IMR-90 (cell line): ENCODE results near the gene FARS2. TPM values are rescaled to one million over a fixed set of nuclear protein-coding genes. Genes with fewer than 3 reads are reported as not detected.

Experiments used
- ATAC-seq: fragments of 200-7000 bp; cut with Tn5 transposase; 2 replicates; pipeline ENCODE4 v1.9.1; 2020; ENCODE audit warnings: low read depth, mild to moderate bottlenecking, moderate library complexity
- BruUV-seq: library from RNA; stranded (reverse); fragments of 400-500 nt; replicated peaks from 2 replicates; lab custom pipeline; 2021; lab: Mats Ljungman, UMichigan
- CTCF ChIA-PET: fragments of 300-600 bp; formaldehyde crosslinking; extraction: SDS; loops from one replicate; lab custom pipeline; 2021; ENCODE audit warnings: antibody characterized with exemption; lab: Yijun Ruan, JAX
- POLR2A ChIA-PET: fragments of 300-600 bp; sonication (Branson Sonifier 250); formaldehyde crosslinking; loops from one replicate; lab custom pipeline; 2022; ENCODE audit warnings: antibody characterized with exemption; ENCODE audit not compliant: unreplicated experiment; lab: Charles Lee
- DNase-seq: peaks from one replicate; pipeline ENCODE4 v3.0.0; 2013
- H2AFZ ChIP-seq: replicated peaks from 2 replicates; pipeline ENCODE3; 2013; ENCODE audit warnings: low read length, mild to moderate bottlenecking; ENCODE audit not compliant: poor library complexity
- H2AK5ac ChIP-seq: 2 replicates; pipeline ENCODE4 v1.6.1; 2013; ENCODE audit warnings: low read depth, low read length, inconsistent platforms
- H2AK9ac ChIP-seq: replicated peaks from 2 replicates; pipeline ENCODE3; 2013; ENCODE audit warnings: mild to moderate bottlenecking, low read depth, low read length, moderate library complexity; ENCODE audit not compliant: poor library complexity
- H2BK120ac ChIP-seq: 2 replicates; pipeline ENCODE4 v1.6.1; 2013; ENCODE audit warnings: low read depth, low read length, inconsistent platforms
- H2BK15ac ChIP-seq: 3 replicates; pipeline ENCODE4 v1.6.1; 2013; ENCODE audit warnings: low read depth, low read length, inconsistent platforms
- H2BK20ac ChIP-seq: 2 replicates; pipeline ENCODE4 v1.6.1; 2013; ENCODE audit warnings: low read depth, mild to moderate bottlenecking, inconsistent platforms, low read length, moderate library complexity
- H2BK5ac ChIP-seq: 2 replicates; pipeline ENCODE4 v1.6.1; 2013; ENCODE audit warnings: mild to moderate bottlenecking, low read depth, low read length, inconsistent platforms; ENCODE audit not compliant: poor library complexity, severe bottlenecking
- H3K14ac ChIP-seq: replicated peaks from 2 replicates; pipeline ENCODE4 v1.6.1; 2013; ENCODE audit warnings: low read depth, low read length, inconsistent platforms
- H3K18ac ChIP-seq: 2 replicates; pipeline ENCODE4 v1.6.1; 2013; ENCODE audit warnings: low read depth, low read length, control low read depth
- H3K23ac ChIP-seq: 2 replicates; pipeline ENCODE4 v1.6.1; 2013; ENCODE audit warnings: low read depth, low read length, inconsistent platforms
- H3K27ac ChIP-seq: 2 replicates; pipeline ENCODE4 v1.5.1; 2013; ENCODE audit warnings: mild to moderate bottlenecking, control low read depth, low read length; ENCODE audit not compliant: insufficient read depth
- H3K27me3 ChIP-seq: 2 replicates; pipeline ENCODE4 v1.6.1; 2013; ENCODE audit warnings: low read length; ENCODE audit not compliant: control insufficient read depth, insufficient read depth
- H3K36me3 ChIP-seq: 2 replicates; pipeline ENCODE4 v1.6.1; 2013; ENCODE audit warnings: low read length, mixed read lengths; ENCODE audit not compliant: control insufficient read depth, insufficient read depth
- H3K4ac ChIP-seq: 2 replicates; pipeline ENCODE4 v1.6.1; 2013; ENCODE audit warnings: low read depth, low read length, inconsistent platforms
- H3K4me1 ChIP-seq: 2 replicates; pipeline ENCODE4 v1.6.1; 2013; ENCODE audit warnings: low read length, mixed read lengths; ENCODE audit not compliant: control insufficient read depth, insufficient read depth
- H3K4me2 ChIP-seq: 2 replicates; pipeline ENCODE4 v1.6.1; 2013; ENCODE audit warnings: low read depth, mild to moderate bottlenecking, control low read depth, low read length, moderate library complexity
- H3K4me3 ChIP-seq: 2 replicates; pipeline ENCODE4 v1.5.1; 2013; ENCODE audit warnings: low read depth, mild to moderate bottlenecking, control low read depth, low read length, moderate library complexity; ENCODE audit not compliant: insufficient read depth
- H3K56ac ChIP-seq: 2 replicates; pipeline ENCODE4 v1.6.1; 2013; ENCODE audit warnings: low read length, inconsistent platforms; ENCODE audit not compliant: insufficient read depth; ENCODE audit errors: extremely low read depth
- H3K79me1 ChIP-seq, 2 experiments: 2 replicates each; pipeline ENCODE4 v1.6.1; 2013; ENCODE audit warnings: low read length in 2 of 2, inconsistent platforms in 1 of 2, low read depth in 1 of 2
- H3K9ac ChIP-seq: 2 replicates; pipeline ENCODE4 v1.6.1; 2013; ENCODE audit warnings: low read depth, low read length, control low read depth
- H3K9me1 ChIP-seq: 2 replicates; pipeline ENCODE4 v1.6.1; 2013; ENCODE audit warnings: low read length, inconsistent platforms; ENCODE audit not compliant: insufficient read depth
- H3K9me3 ChIP-seq: 2 replicates; pipeline ENCODE4 v1.6.1; 2013; ENCODE audit warnings: low read length; ENCODE audit not compliant: control insufficient read depth, insufficient read depth
- H4K20me1 ChIP-seq: 2 replicates; pipeline ENCODE4 v1.6.1; 2013; ENCODE audit warnings: low read length, inconsistent platforms; ENCODE audit not compliant: insufficient read depth
- H4K5ac ChIP-seq: 2 replicates; pipeline ENCODE4 v1.6.1; 2013; ENCODE audit warnings: mild to moderate bottlenecking, low read depth, low read length, control low read depth
- H4K8ac ChIP-seq, 2 experiments: 2 replicates each; pipeline ENCODE4 v1.6.1; 2013; ENCODE audit warnings: low read depth in 2 of 2, low read length in 2 of 2, control low read depth in 1 of 2, inconsistent platforms in 1 of 2
- H4K91ac ChIP-seq: 2 replicates; pipeline ENCODE4 v1.6.1; 2013; ENCODE audit warnings: low read depth, low read length, inconsistent platforms; ENCODE audit not compliant: insufficient read depth
- BHLHE40 ChIP-seq: fragments of 150-350 bp; IDR thresholded peaks from 2 replicates; pipeline ENCODE4 v1.6.1; 2016; ENCODE audit warnings: mild to moderate bottlenecking, low read depth, low read length
- CHD1 ChIP-seq: IDR thresholded peaks from 2 replicates; pipeline ENCODE4 v1.6.1; 2012; ENCODE audit warnings: low read depth, low read length, improper control_type of control experiment
- ELK1 ChIP-seq: fragments of 150-350 bp; IDR thresholded peaks from 2 replicates; pipeline ENCODE4 v1.6.1; 2016; ENCODE audit warnings: low read depth, mild to moderate bottlenecking, low read length, moderate library complexity, borderline replicate concordance
- FOS ChIP-seq: fragments of 150-350 bp; IDR thresholded peaks from 2 replicates; pipeline ENCODE4 v1.6.1; 2016; ENCODE audit warnings: low read depth, low read length
- NFE2L2 ChIP-seq: fragments of 150-350 bp; IDR thresholded peaks from 2 replicates; pipeline ENCODE4 v1.6.1; 2016; ENCODE audit warnings: low read depth, mild to moderate bottlenecking, low read length
- POLR2A ChIP-seq: IDR thresholded peaks from 2 replicates; pipeline ENCODE4 v1.6.1; 2012; ENCODE audit warnings: mild to moderate bottlenecking, low read depth, low read length
- RAD21 ChIP-seq: IDR thresholded peaks from 2 replicates; pipeline ENCODE4 v1.6.1; 2012; ENCODE audit warnings: low read length, improper control_type of control experiment
- RCOR1 ChIP-seq: IDR thresholded peaks from 2 replicates; pipeline ENCODE4 v1.6.1; 2012; ENCODE audit warnings: mild to moderate bottlenecking, low read length, improper control_type of control experiment; ENCODE audit not compliant: insufficient replicate concordance
- SMC3 ChIP-seq: fragments of 150-350 bp; IDR thresholded peaks from 2 replicates; pipeline ENCODE4 v1.6.1; 2016; ENCODE audit warnings: low read depth, mild to moderate bottlenecking, antibody characterized with exemption, low read length, moderate library complexity
- USF2 ChIP-seq: fragments of 150-350 bp; IDR thresholded peaks from 2 replicates; pipeline ENCODE4 v1.6.1; 2017; ENCODE audit warnings: mild to moderate bottlenecking, antibody characterized with exemption, low read length, low read depth
- dilution Hi-C: fragments of 300-500 bp; cut with HindIII; formaldehyde crosslinking; loops from one replicate; pipeline ENCODE4 v1.14.3; 2018; ENCODE audit warnings: low sequenced_read_pairs; ENCODE audit not compliant: unreplicated experiment
- in situ Hi-C: fragments of 300-500 bp; cut with MboI; formaldehyde crosslinking; loops from 3 replicates; pipeline ENCODE4 v1.14.3; 2019; ENCODE audit warnings: low sequenced_read_pairs, inconsistent platforms, mixed read lengths
- intact Hi-C: fragments of 100-400 bp; cut with micrococcal nuclease; formaldehyde crosslinking; loops from 2 replicates; pipeline ENCODE4 v1.10.0; 2022
- polyA plus RNA-seq, 3 experiments: library from polyadenylated mRNA; depleted of rRNA; stranded (reverse); fragments of >200 nt; gene quantifications; 2 replicates each; pipeline ENCODE4 v1.2.3, GENCODE V29; 2012; ENCODE audit warnings: low replicate concordance in 1 of 3
- total RNA-seq: library from RNA; depleted of rRNA; stranded (reverse); fragments of >200 nt; gene quantifications from 2 replicates; pipeline ENCODE4 v1.2.3, GENCODE V29; 2012

FARS2 gene
- total and polyA plus RNA-seq, 2 of the 4 experiments (the other 2 are of a cell fraction) = 12.1 to 28.9 TPM

GRCh38 chr6:5307058-5307457, 45.7 kb downstream of the FARS2 start:
- ATAC-seq (no peak), DNase-seq (no peak)
- no peak overlapping the region for H3K9ac ChIP-seq
- intact Hi-C loops = no loop called here
- no peak overlapping the region for H2BK5ac ChIP-seq
- TF ChIP-seq POLR2A (no peak), ELK1 (no peak), NFE2L2 (no peak), BHLHE40 (no peak), CHD1 (no peak), USF2 (no peak), RCOR1 (no peak), SMC3 (no peak), RAD21 (no peak), FOS (no peak)
- H2BK20ac ChIP-seq = no peak overlapping the region
- no peaks in the 10 kb centered on the region for H3K27me3 ChIP-seq
- ChIA-PET POLR2A (no interaction called here), CTCF (no interaction called here)
- no peak overlapping the region for H3K14ac ChIP-seq
- H3K27ac ChIP-seq = no peak overlapping the region
- peaks cover 9% of the 10 kb centered on the region; the same call in 1 of the 2 replicates for H3K9me1 ChIP-seq
- no TSS peak for BruUV-seq
- H2BK15ac ChIP-seq = no peak overlapping the region
- H3K4me3 ChIP-seq = no peak overlapping the region
- H4K5ac ChIP-seq = no peak overlapping the region
- H3K4ac ChIP-seq = no peak overlapping the region
- no peak overlapping the region for H3K4me2 ChIP-seq
- H4K8ac ChIP-seq = no peak overlapping the region
- H2AFZ ChIP-seq = no peak overlapping the region
- no peak overlapping the region for H2BK120ac ChIP-seq
- peaks cover 2% of the 10 kb centered on the region; the same call in 1 of the 2 replicates for H3K4me1 ChIP-seq
- H4K91ac ChIP-seq = no peak overlapping the region
- dilution Hi-C loops = no loop called here
- peaks cover 14 to 47% of the 10 kb centered on the region in 2 experiments for H3K79me1 ChIP-seq
- no peak overlapping the region for H2AK9ac ChIP-seq
- H3K23ac ChIP-seq = no peak overlapping the region
- no peak overlapping the region for H2AK5ac ChIP-seq
- H3K18ac ChIP-seq = no peak overlapping the region
- in situ Hi-C loops = no loop called here
- peaks cover 6% of the 10 kb centered on the region; the same call in 1 of the 2 replicates for H4K20me1 ChIP-seq
- H3K36me3 ChIP-seq = peaks cover 1% of the 10 kb centered on the region; the same call in 1 of the 2 replicates
- no peaks in the 10 kb centered on the region for H3K9me3 ChIP-seq
- H3K56ac ChIP-seq = no peak overlapping the region
